HEK293 (cell line): Measurements from ENCODE around the gene KLC4.
A peak's percentile ranks its signal among the peaks of the same experiment; 100 is the strongest.

Source experiments
- GFI1B ChIP-seq: fragments of 450-650 bp; formaldehyde crosslinking; IDR thresholded peaks from 2 replicates; pipeline ENCODE4 v1.5.1; 2016; ENCODE audit warnings: missing biosample characterization, missing genetic modification characterization
- HOXC10 ChIP-seq: sonication (generic); formaldehyde crosslinking; IDR thresholded peaks from 2 replicates; pipeline ENCODE4 v1.8.1; 2023; ENCODE audit warnings: mild to moderate bottlenecking, missing genetic modification reagents
- IKZF3 ChIP-seq: fragments of 450-650 bp; IDR thresholded peaks from 2 replicates; pipeline ENCODE4 v1.5.0; 2018; ENCODE audit warnings: missing biosample characterization, mild to moderate bottlenecking, missing genetic modification characterization, moderate library complexity
- KLF7 ChIP-seq: fragments of 450-650 bp; formaldehyde crosslinking; IDR thresholded peaks from 2 replicates; pipeline ENCODE4 v1.5.1; 2016; ENCODE audit warnings: missing biosample characterization, missing genetic modification characterization, borderline replicate concordance
- KLF9 ChIP-seq: fragments of 450-650 bp; formaldehyde crosslinking; IDR thresholded peaks from 2 replicates; pipeline ENCODE4 v1.5.1; 2016; ENCODE audit warnings: missing biosample characterization, missing genetic modification characterization, low read depth
- PRDM2 ChIP-seq: fragments of 450-650 bp; formaldehyde crosslinking; IDR thresholded peaks from 2 replicates; pipeline ENCODE4 v1.5.1; 2016; ENCODE audit warnings: missing biosample characterization, missing genetic modification characterization, borderline replicate concordance
- TRIM28 ChIP-seq: IDR thresholded peaks from 2 replicates; pipeline ENCODE4 v1.6.1; 2011; ENCODE audit warnings: low read length, control low read depth, borderline replicate concordance
- WT1 ChIP-seq: fragments of 450-650 bp; formaldehyde crosslinking; IDR thresholded peaks from 2 replicates; pipeline ENCODE4 v1.5.1; 2016; ENCODE audit warnings: missing biosample characterization, missing genetic modification characterization
- ZBTB11 ChIP-seq: fragments of 450-650 bp; formaldehyde crosslinking; conservative IDR thresholded peaks from 2 replicates; pipeline ENCODE4 v1.5.1; 2016; ENCODE audit warnings: low read depth, missing biosample characterization, missing genetic modification characterization
- ZBTB21 ChIP-seq: fragments of 450-650 bp; formaldehyde crosslinking; IDR thresholded peaks from 2 replicates; pipeline ENCODE4 v1.5.1; 2017; ENCODE audit warnings: missing biosample characterization, missing genetic modification characterization
- ZFP3 ChIP-seq: fragments of 450-650 bp; formaldehyde crosslinking; IDR thresholded peaks from 2 replicates; pipeline ENCODE4 v1.5.1; 2016; ENCODE audit warnings: low read depth, missing biosample characterization, missing genetic modification characterization
- ZNF112 ChIP-seq: fragments of 450-650 bp; formaldehyde crosslinking; IDR thresholded peaks from 2 replicates; pipeline ENCODE4 v1.5.0; 2017; ENCODE audit warnings: missing biosample characterization, missing genetic modification characterization
- ZNF133 ChIP-seq: fragments of 450-650 bp; formaldehyde crosslinking; IDR thresholded peaks from 2 replicates; pipeline ENCODE4 v1.5.1; 2016; ENCODE audit warnings: missing biosample characterization, missing genetic modification characterization
- ZNF23 ChIP-seq: fragments of 450-650 bp; formaldehyde crosslinking; IDR thresholded peaks from 2 replicates; pipeline ENCODE4 v1.5.1; 2016; ENCODE audit warnings: missing biosample characterization, missing genetic modification characterization, borderline replicate concordance
- ZNF280D ChIP-seq: fragments of 450-650 bp; formaldehyde crosslinking; IDR thresholded peaks from 2 replicates; pipeline ENCODE4 v1.5.1; 2016; ENCODE audit warnings: missing biosample characterization, missing genetic modification characterization
- ZNF341 ChIP-seq: fragments of 450-650 bp; formaldehyde crosslinking; IDR thresholded peaks from 2 replicates; pipeline ENCODE4; 2016; ENCODE audit warnings: low read depth, missing biosample characterization, missing genetic modification characterization
- ZNF398 ChIP-seq: fragments of 450-650 bp; formaldehyde crosslinking; IDR thresholded peaks from 2 replicates; pipeline ENCODE4 v1.5.1; 2017; ENCODE audit warnings: missing biosample characterization, missing genetic modification characterization
- ZNF426 ChIP-seq: fragments of 450-650 bp; formaldehyde crosslinking; IDR thresholded peaks from 2 replicates; pipeline ENCODE4 v1.5.1; 2017; ENCODE audit warnings: missing biosample characterization, missing genetic modification characterization, mild to moderate bottlenecking, inconsistent platforms, moderate library complexity
- ZNF555 ChIP-seq: fragments of 450-650 bp; formaldehyde crosslinking; conservative IDR thresholded peaks from 2 replicates; pipeline ENCODE4 v1.5.1; 2017; ENCODE audit warnings: missing biosample characterization, mild to moderate bottlenecking, missing genetic modification characterization, inconsistent platforms
- ZNF585B ChIP-seq: fragments of 450-650 bp; formaldehyde crosslinking; IDR thresholded peaks from 2 replicates; pipeline ENCODE4 v1.5.1; 2016; ENCODE audit warnings: missing biosample characterization, missing genetic modification characterization
- ZNF623 ChIP-seq: fragments of 450-650 bp; formaldehyde crosslinking; IDR thresholded peaks from 2 replicates; pipeline ENCODE4 v1.5.1; 2016; ENCODE audit warnings: missing biosample characterization, missing genetic modification characterization
- ZNF645 ChIP-seq: fragments of 450-650 bp; formaldehyde crosslinking; IDR thresholded peaks from 2 replicates; pipeline ENCODE4; 2016; ENCODE audit warnings: missing biosample characterization, missing genetic modification characterization
- ZNF660 ChIP-seq: fragments of 450-650 bp; IDR thresholded peaks from 2 replicates; pipeline ENCODE4 v1.5.1; 2018; ENCODE audit warnings: missing biosample characterization, mild to moderate bottlenecking, missing genetic modification characterization
- ZSCAN30 ChIP-seq: fragments of 450-650 bp; IDR thresholded peaks from 2 replicates; pipeline ENCODE4 v1.5.1; 2018; ENCODE audit warnings: missing biosample characterization, mild to moderate bottlenecking, missing genetic modification characterization, moderate library complexity

KLC4 gene

GRCh38 chr6:43021270-43022047 lies 38.0 kb upstream of the KLC4 start, which contains the start of gene RRP36 (continued):
- TF ChIP-seq PRDM2 (tag by site-specific recombination) (no peak), ZNF623 (tag by site-specific recombination) (no peak), TRIM28 (no peak), ZNF660 (tag by site-specific recombination) (peak; percentile 51; the same call in 1 of the 2 replicates), KLF9 (tag by site-specific recombination) (peak; percentile 47; the same call in 1 of the 2 replicates), ZNF341 (0 out of 2 replicates have a peak, but pooled peaks have one; percentile 14), ZNF585B (tag by site-specific recombination) (no peak), WT1 (tag by site-specific recombination) (no peak), HOXC10 (CRISPR knock-in tag) (no peak), ZNF398 (peak; percentile 60), GFI1B (tag by site-specific recombination) (no peak), ZNF645 (tag by site-specific recombination) (no peak), ZNF555 (tag by site-specific recombination) (no peak), ZNF112 (tag by site-specific recombination) (no peak), ZNF23 (tag by site-specific recombination) (no peak), ZBTB21 (tag by site-specific recombination) (no peak), ZSCAN30 (0 out of 2 replicates have a peak, but pooled peaks have one; percentile 3), ZFP3 (no peak), ZNF133 (tag by site-specific recombination) (no peak), ZNF280D (tag by site-specific recombination) (no peak), KLF7 (no peak), IKZF3 (tag by site-specific recombination) (no peak), ZBTB11 (peak; percentile 46), ZNF426 (no peak)
